CD4-positive, alpha-beta T cell treated with Interleukin-21 for 1 hour (primary cell): ENCODE data around the gene MIF.
"Not testable (repeated sequence)": the region's sequence is repeated elsewhere in the genome, so short reads cannot be mapped to it uniquely, and the experiment has no call there.

Source experiments
- DNase-seq: peaks from one replicate; pipeline ENCODE4 v3.0.0-alpha.2; 2020

The MIF gene

GRCh38 chr22:23893945-23894709 lies at the start of gene MIF:
MIF (plus strand) TSS chr22:23894383; CDS start chr22:23894475, 92 bp downstream.
- DNase-seq, result peak; percentile 97

GRCh38 chr22:23844739-23845202 lies 49.4 kb upstream of the MIF start:
- DNase-seq, result no peak

- DNase-seq, result no peak
Measured at GRCh38 chr22:23845265-23846080, 48.7 kb upstream of the MIF start.

GRCh38 chr22:23846081-23846469 lies 48.1 kb upstream of the MIF start:
- DNase-seq, result no peak

GRCh38 chr22:23847310-23847920 lies 46.8 kb upstream of the MIF start:
- DNase-seq, result no peak

- no peak for DNase-seq
Measured at GRCh38 chr22:23847991-23848864, 46.0 kb upstream of the MIF start.

GRCh38 chr22:23849009-23850006 lies 44.9 kb upstream of the MIF start:
- DNase-seq, result peak; percentile 86

- no peak for DNase-seq
Measured at GRCh38 chr22:23850136-23850611, 44.0 kb upstream of the MIF start.

- peak; percentile 11 for DNase-seq
Measured at GRCh38 chr22:23856721-23857605, 37.2 kb upstream of the MIF start.

- peak; percentile 96 for DNase-seq
Measured at GRCh38 chr22:23857606-23858483, 36.3 kb upstream of the MIF start, which contains the start of gene SLC2A11. SLC2A11 (plus strand) TSS chr22:23857875; CDS start chr22:23858000, 125 bp downstream.

- DNase-seq, result no peak
Measured at GRCh38 chr22:23858484-23858815, 35.7 kb upstream of the MIF start.

- no peak for DNase-seq
Measured at GRCh38 chr22:23859201-23859600, 35.0 kb upstream of the MIF start.

- DNase-seq, result not testable (repeated sequence)
Measured at GRCh38 chr22:23860187-23860586, 34.0 kb upstream of the MIF start.

GRCh38 chr22:23862103-23862502 lies 32.1 kb upstream of the MIF start:
- peak; percentile 38 for DNase-seq

- not testable (repeated sequence) for DNase-seq
Measured at GRCh38 chr22:23864499-23865154, 29.6 kb upstream of the MIF start.

- DNase-seq, result no peak
Measured at GRCh38 chr22:23868580-23868979, 25.6 kb upstream of the MIF start.

- DNase-seq, result no peak
Measured at GRCh38 chr22:23874871-23875270, 19.3 kb upstream of the MIF start.

- no peak for DNase-seq
Measured at GRCh38 chr22:23875801-23876200, 18.4 kb upstream of the MIF start.
